Vagina (tissue), 2 donors: ENCODE results near the gene CMPK2. TPM values are rescaled to one million over a fixed set of nuclear protein-coding genes. Genes with fewer than 3 reads are reported as not detected.

Source experiments
- DNase-seq, 2 donors: peaks; one replicate each; pipeline ENCODE4 v3.0.0-alpha.2; 2017; ENCODE audit errors: extremely low spot score in 2 of 2
- H3K27ac ChIP-seq: fragments of 200-600 bp; sonication (generic); one replicate; pipeline ENCODE4 v1.5.1; 2019
- H3K27me3 ChIP-seq: fragments of 200-600 bp; sonication (generic); one replicate; pipeline ENCODE4 v1.5.1; 2019
- H3K36me3 ChIP-seq, 2 donors: fragments of 200-600 bp; sonication (generic); one replicate each; pipeline ENCODE4 v1.5.1; 2017 to 2019
- H3K4me1 ChIP-seq: fragments of 200-600 bp; sonication (generic); one replicate; pipeline ENCODE4 v1.5.1; 2019
- H3K4me3 ChIP-seq, 2 donors: fragments of 200-600 bp; sonication (generic); 1 replicate in 1 of 2; 2 replicates in 1 of 2; pipeline ENCODE4 v1.5.1; 2016 to 2019
- H3K9me3 ChIP-seq: fragments of 200-600 bp; sonication (generic); one replicate; pipeline ENCODE4 v1.5.1; 2019
- POLR2A ChIP-seq, 2 donors: fragments of 450-650 bp; IDR thresholded peaks; one replicate each; pipeline ENCODE4 v1.6.1; 2017; ENCODE audit warnings: antibody characterized with exemption in 2 of 2, mild to moderate bottlenecking in 2 of 2, moderate library complexity in 2 of 2
- POLR2AphosphoS5 ChIP-seq, 2 donors: sonication (generic); formaldehyde crosslinking; IDR thresholded peaks; one replicate each; pipeline ENCODE4 v1.9.0; 2017; ENCODE audit warnings: antibody characterized with exemption in 2 of 2, mild to moderate bottlenecking in 2 of 2, low read depth in 1 of 2; ENCODE audit not compliant: insufficient read depth in 1 of 2
- intact Hi-C: fragments of 100-400 bp; cut with DNase I; formaldehyde crosslinking; loops from one replicate; pipeline ENCODE4 v1.15.1; 2023
- total RNA-seq: library from RNA; depleted of rRNA; stranded (reverse); fragments of >200 nt; gene quantifications from one replicate; pipeline ENCODE4 v1.2.3, GENCODE V29; 2016
- TF ChIP-seq, protein P1 (sequence below), 3 experiments: fragments of 450-650 bp in 2 of 3; fragments of 200-600 bp in 1 of 3; sonication (generic) in 1 of 3; IDR thresholded peaks; one replicate each; pipeline ENCODE4 v1.5.1; 2017 to 2019; ENCODE audit warnings: antibody characterized with exemption in 3 of 3, mild to moderate bottlenecking in 2 of 3, moderate library complexity in 2 of 3

CMPK2 gene
- total RNA-seq, 1 donor from 2014 or later: 5.6 TPM

DNA sequence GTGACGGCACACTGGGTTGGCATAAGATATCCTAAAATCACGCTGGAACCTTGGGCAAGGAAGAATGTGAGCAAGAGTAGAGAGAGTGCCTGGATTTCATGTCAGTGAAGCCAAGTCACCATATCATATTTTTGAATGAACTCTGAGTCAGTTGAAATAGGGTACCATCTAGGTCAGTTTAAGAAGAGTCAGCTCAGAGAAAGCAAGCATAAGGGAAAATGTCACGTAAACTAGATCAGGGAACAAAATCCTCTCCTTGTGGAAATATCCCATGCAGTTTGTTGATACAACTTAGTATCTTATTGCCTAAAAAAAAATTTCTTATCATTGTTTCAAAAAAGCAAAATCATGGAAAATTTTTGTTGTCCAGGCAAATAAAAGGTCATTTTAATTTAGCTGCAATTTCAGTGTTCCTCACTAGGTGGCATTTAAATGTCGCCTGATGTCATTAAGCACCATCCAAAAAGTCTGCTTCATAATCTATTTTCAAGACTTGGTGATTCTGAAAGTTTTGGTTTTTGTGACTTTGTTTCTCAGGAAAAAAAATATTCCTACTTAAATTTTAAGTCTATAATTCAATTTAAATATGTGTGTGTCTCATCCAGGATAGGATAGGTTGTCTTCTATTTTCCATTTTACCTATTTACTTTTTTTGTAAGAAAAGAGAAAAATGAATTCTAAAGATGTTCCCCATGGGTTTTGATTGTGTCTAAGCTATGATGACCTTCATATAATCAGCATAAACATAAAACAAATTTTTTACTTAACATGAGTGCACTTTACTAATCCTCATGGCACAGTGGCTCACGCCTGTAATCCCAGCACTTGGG lies 31.4 kb upstream of the CMPK2 start:
- H3K27me3 ChIP-seq: no peaks in the 10 kb centered on the region
- DNase-seq: no peak
- intact Hi-C loops: no loop called here
- no peaks in the 10 kb centered on the region for H3K4me1 ChIP-seq
- no peaks in the 10 kb centered on the region for H3K9me3 ChIP-seq
- TF ChIP-seq, protein P1, sequence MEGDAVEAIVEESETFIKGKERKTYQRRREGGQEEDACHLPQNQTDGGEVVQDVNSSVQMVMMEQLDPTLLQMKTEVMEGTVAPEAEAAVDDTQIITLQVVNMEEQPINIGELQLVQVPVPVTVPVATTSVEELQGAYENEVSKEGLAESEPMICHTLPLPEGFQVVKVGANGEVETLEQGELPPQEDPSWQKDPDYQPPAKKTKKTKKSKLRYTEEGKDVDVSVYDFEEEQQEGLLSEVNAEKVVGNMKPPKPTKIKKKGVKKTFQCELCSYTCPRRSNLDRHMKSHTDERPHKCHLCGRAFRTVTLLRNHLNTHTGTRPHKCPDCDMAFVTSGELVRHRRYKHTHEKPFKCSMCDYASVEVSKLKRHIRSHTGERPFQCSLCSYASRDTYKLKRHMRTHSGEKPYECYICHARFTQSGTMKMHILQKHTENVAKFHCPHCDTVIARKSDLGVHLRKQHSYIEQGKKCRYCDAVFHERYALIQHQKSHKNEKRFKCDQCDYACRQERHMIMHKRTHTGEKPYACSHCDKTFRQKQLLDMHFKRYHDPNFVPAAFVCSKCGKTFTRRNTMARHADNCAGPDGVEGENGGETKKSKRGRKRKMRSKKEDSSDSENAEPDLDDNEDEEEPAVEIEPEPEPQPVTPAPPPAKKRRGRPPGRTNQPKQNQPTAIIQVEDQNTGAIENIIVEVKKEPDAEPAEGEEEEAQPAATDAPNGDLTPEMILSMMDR (IDR thresholded peaks at IDR 0.05): peak in 2 of 3 experiments; percentile 67 to 78
- TF ChIP-seq POLR2AphosphoS5 (IDR thresholded peaks at IDR 0.05; ENCODE audit: insufficient read depth in 1 of 2, low read depth in 1 of 2): no peak
- no peak overlapping the region for H3K27ac ChIP-seq
- H3K4me3 ChIP-seq: no peak overlapping the region
- no peaks in the 10 kb centered on the region for H3K36me3 ChIP-seq

DNA sequence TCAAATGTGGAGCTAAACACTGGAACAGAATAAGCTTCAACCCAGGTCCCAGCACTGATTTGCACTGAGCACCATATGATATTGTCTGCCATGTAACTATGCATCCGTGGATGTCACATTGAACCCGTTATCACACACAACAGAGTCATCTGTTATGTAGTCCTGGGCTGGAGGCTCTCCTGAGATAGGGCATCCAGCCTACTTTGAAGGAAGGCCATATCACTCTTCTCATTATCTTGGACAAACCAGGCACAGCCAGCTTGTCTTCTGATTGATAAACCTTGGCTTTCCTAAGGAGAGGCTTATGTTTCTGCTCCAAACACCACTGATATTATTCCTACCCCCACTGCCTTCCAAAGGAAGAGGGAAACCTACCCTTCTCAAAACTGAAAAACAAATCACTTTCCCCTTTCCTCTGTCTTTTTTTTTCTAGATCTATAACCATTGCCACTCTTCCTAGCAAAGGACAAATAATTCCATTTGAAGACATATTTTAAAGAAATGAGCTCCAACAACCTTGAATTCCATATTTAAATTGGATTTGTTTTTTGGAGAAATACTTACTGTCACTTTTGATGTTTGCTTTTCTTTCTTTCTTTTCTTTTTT lies 28.3 kb upstream of the CMPK2 start:
- H3K4me1 ChIP-seq: no peaks in the 10 kb centered on the region
- no peak overlapping the region for H3K4me3 ChIP-seq
- no peaks in the 10 kb centered on the region for H3K27me3 ChIP-seq
- H3K9me3 ChIP-seq: no peaks in the 10 kb centered on the region
- H3K36me3 ChIP-seq: no peaks in the 10 kb centered on the region
- intact Hi-C loops: no loop called here
- H3K27ac ChIP-seq: no peak overlapping the region
- DNase-seq: no peak
- TF ChIP-seq, protein P1 (IDR thresholded peaks at IDR 0.05): no peak
- TF ChIP-seq POLR2AphosphoS5 (IDR thresholded peaks at IDR 0.05; ENCODE audit: insufficient read depth in 1 of 2, low read depth in 1 of 2) (no peak), POLR2A (IDR thresholded peaks at IDR 0.05) (no peak)

DNA sequence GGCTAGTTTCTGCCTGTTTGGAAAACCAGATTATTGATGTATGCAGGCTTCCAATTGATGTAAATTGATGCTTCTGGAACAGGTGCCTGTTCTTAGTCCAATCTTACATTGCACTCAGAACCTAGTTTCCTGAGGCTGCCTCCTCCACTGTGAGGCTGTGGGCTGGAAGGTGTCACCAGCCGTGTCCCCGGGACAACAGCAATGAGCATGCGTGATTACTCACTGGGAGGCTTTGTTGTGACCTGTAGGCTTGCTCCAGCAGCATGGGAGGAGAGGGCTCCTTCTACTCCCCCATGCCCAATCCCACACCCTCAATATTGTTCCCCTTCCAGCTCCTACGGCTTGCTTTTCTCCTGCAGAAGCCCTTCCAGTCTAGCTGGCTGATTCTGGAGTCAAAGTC lies 23.0 kb upstream of the CMPK2 start:
- TF ChIP-seq POLR2A (IDR thresholded peaks at IDR 0.05) (no peak), POLR2AphosphoS5 (IDR thresholded peaks at IDR 0.05; ENCODE audit: insufficient read depth in 1 of 2, low read depth in 1 of 2) (no peak)
- TF ChIP-seq, protein P1 (IDR thresholded peaks at IDR 0.05): no peak
- no peaks in the 10 kb centered on the region for H3K36me3 ChIP-seq
- DNase-seq: no peak
- H3K27ac ChIP-seq: no peak overlapping the region
- no peak overlapping the region for H3K4me3 ChIP-seq
- no peaks in the 10 kb centered on the region for H3K4me1 ChIP-seq
- intact Hi-C loops: no loop called here
- H3K27me3 ChIP-seq: no peaks in the 10 kb centered on the region
- no peaks in the 10 kb centered on the region for H3K9me3 ChIP-seq

DNA sequence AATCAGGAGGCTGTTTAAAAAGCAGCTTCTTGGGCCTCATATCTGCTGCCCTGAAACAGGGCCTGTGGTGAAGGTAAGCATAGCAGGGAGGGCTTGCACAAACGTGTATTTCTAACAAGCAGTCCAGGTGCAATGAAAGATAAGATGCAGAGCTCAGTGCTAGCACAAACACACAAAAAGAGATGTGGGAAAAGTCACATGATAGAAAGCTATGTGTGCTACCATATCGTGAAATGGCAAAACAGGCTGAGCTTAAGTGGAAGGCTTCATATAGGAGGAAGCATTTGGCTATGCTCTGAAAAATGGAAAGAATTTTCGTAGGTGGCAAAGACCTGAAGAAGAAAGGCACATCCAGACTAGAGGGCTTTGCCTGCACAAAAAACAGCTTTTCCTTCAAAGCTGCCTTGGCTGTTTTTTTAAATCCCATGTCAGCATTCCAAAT lies 22.1 kb upstream of the CMPK2 start:
- intact Hi-C loops: no loop called here
- no peak for DNase-seq
- Histone ChIP-seq H3K4me3 (no peak overlapping the region), H3K9me3 (no peaks in the 10 kb centered on the region), H3K27ac (no peak overlapping the region), H3K4me1 (no peaks in the 10 kb centered on the region), H3K36me3 (no peaks in the 10 kb centered on the region), H3K27me3 (no peaks in the 10 kb centered on the region)
- TF ChIP-seq, protein P1 (IDR thresholded peaks at IDR 0.05): no peak
- TF ChIP-seq POLR2A (IDR thresholded peaks at IDR 0.05) (no peak), POLR2AphosphoS5 (IDR thresholded peaks at IDR 0.05; ENCODE audit: insufficient read depth in 1 of 2, low read depth in 1 of 2) (no peak)

DNA sequence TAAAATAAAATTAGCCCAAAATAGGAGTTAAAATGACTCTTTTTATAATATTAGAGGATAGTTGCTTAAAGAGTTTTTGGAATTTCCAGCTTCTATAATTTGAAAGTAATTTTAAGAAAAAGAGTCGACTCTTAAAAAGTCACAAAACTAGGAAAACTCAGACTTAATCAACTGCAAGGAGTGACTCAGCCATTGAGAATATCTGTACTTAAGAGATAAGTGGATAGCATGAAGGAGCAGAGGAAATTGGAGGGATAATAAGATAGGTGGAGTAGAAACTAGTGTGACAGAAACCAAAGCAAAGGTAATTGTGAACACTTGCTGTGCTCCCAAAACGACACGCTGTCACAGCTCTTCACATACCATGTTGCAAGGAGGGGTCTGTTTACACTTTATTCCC lies 20.3 kb upstream of the CMPK2 start:
- no peak overlapping the region for H3K4me3 ChIP-seq
- no peak for DNase-seq
- H3K4me1 ChIP-seq: no peaks in the 10 kb centered on the region
- TF ChIP-seq POLR2A (IDR thresholded peaks at IDR 0.05) (no peak), POLR2AphosphoS5 (IDR thresholded peaks at IDR 0.05; ENCODE audit: insufficient read depth in 1 of 2, low read depth in 1 of 2) (no peak)
- TF ChIP-seq, protein P1 (IDR thresholded peaks at IDR 0.05): no peak
- H3K27me3 ChIP-seq: no peaks in the 10 kb centered on the region
- H3K27ac ChIP-seq: no peak overlapping the region
- no peaks in the 10 kb centered on the region for H3K9me3 ChIP-seq
- intact Hi-C loops: no loop called here
- H3K36me3 ChIP-seq: no peaks in the 10 kb centered on the region
